Thyroid gland (tissue), 4 donors: Measurements from ENCODE around the gene KLRC3. TPM values are rescaled to one million over a fixed set of nuclear protein-coding genes. Genes with fewer than 3 reads are reported as not detected.
"Not testable (repeated sequence)": the region's sequence is repeated elsewhere in the genome, so short reads cannot be mapped to it uniquely, and the experiment has no call there.

Experiments used
- DNase-seq, 2 donors: peaks; one replicate each; pipeline ENCODE4 v3.0.0-alpha.2; 2019
- H3K27ac ChIP-seq, 3 donors: fragments of 200-600 bp; sonication (generic); 1 replicate in 2 of 3; 2 replicates in 1 of 3; pipeline ENCODE4 v1.5.1; 2016 to 2019; ENCODE audit warnings: mild to moderate bottlenecking in 1 of 3, moderate library complexity in 1 of 3
- H3K27me3 ChIP-seq: fragments of 200-600 bp; sonication (generic); one replicate; pipeline ENCODE4 v1.5.1; 2019
- H3K36me3 ChIP-seq, 2 donors: fragments of 200-600 bp; sonication (generic); one replicate each; pipeline ENCODE4 v1.5.1; 2016 to 2019
- H3K4me1 ChIP-seq, 2 donors: fragments of 200-600 bp; sonication (generic); one replicate each; pipeline ENCODE4 v1.5.1; 2017 to 2019
- H3K4me3 ChIP-seq, 3 donors: fragments of 200-600 bp; sonication (generic); replicated peaks in 1 of 3; 1 replicate in 2 of 3; 2 replicates in 1 of 3; pipeline ENCODE4 v1.5.1; 2016; ENCODE audit warnings: mild to moderate bottlenecking in 1 of 3
- H3K9me3 ChIP-seq: fragments of 200-600 bp; sonication (generic); one replicate; pipeline ENCODE4 v1.5.1; 2017
- CTCF ChIP-seq, 6 experiments: fragments of 200-600 bp in 3 of 6; fragments of 450-650 bp in 3 of 6; sonication (generic) in 3 of 6; IDR thresholded peaks; one replicate each; pipeline ENCODE4 v1.5.1; 2016 to 2019; ENCODE audit warnings: antibody characterized with exemption in 6 of 6, mild to moderate bottlenecking in 2 of 6, inconsistent platforms in 1 of 6, moderate library complexity in 1 of 6
- POLR2A ChIP-seq, 2 donors: fragments of 450-650 bp; IDR thresholded peaks; one replicate each; pipeline ENCODE4 v1.6.1; 2017; ENCODE audit warnings: antibody characterized with exemption in 2 of 2, mild to moderate bottlenecking in 2 of 2, moderate library complexity in 1 of 2
- WGBS, 2 donors: methylation state at CpG; one replicate each; pipeline ENCODE4 v1.1.5; 2017; 5-methylcytosine and 5-hydroxymethylcytosine counted together
- intact Hi-C: fragments of 100-400 bp; cut with DNase I; formaldehyde crosslinking; loops from one replicate; pipeline ENCODE4 v1.15.1; 2023
- total RNA-seq, 4 donors: library from RNA; depleted of rRNA; stranded (reverse); fragments of >200 nt; gene quantifications; one replicate each; pipeline ENCODE4 v1.2.3, GENCODE V29; 2016

KLRC3 gene
- total RNA-seq, 4 donors from 2014 or later, result not detected

- Histone ChIP-seq H3K4me1 (no peaks in the 10 kb centered on the region), H3K9me3 (no peaks in the 10 kb centered on the region), H3K4me3 (no peak overlapping the region), H3K36me3 (no peaks in the 10 kb centered on the region), H3K27ac (no peak overlapping the region), H3K27me3 (no peaks in the 10 kb centered on the region)
- intact Hi-C loops, result no loop called here
- no peak for DNase-seq
- no peak for TF ChIP-seq CTCF (IDR thresholded peaks at IDR 0.05)
- no peak for TF ChIP-seq POLR2A (IDR thresholded peaks at IDR 0.05)
Measured at GRCh38 chr12:10404798-10405197, 15.6 kb downstream of the KLRC3 start.

- Histone ChIP-seq H3K9me3 (no peaks in the 10 kb centered on the region), H3K4me1 (no peaks in the 10 kb centered on the region), H3K27ac (no peak overlapping the region), H3K36me3 (no peaks in the 10 kb centered on the region), H3K27me3 (no peaks in the 10 kb centered on the region), H3K4me3 (no peak overlapping the region)
- no peak for TF ChIP-seq POLR2A (IDR thresholded peaks at IDR 0.05)
- no peak for TF ChIP-seq CTCF (IDR thresholded peaks at IDR 0.05)
- intact Hi-C loops, result no loop called here
- DNase-seq, result no peak
Measured at GRCh38 chr12:10400829-10401228, 19.6 kb downstream of the KLRC3 start.

- no peak for DNase-seq
- WGBS, 2 donors, result 78 to 79% methylated on average over 2 of the region's 2 CpGs
- no peak overlapping the region for H3K27ac ChIP-seq
- intact Hi-C loops, result no loop called here
- TF ChIP-seq POLR2A (IDR thresholded peaks at IDR 0.05) (no peak), CTCF (IDR thresholded peaks at IDR 0.05) (no peak)
- H3K4me3 ChIP-seq, result no peak overlapping the region
- no peaks in the 10 kb centered on the region for H3K36me3 ChIP-seq
- no peaks in the 10 kb centered on the region for H3K9me3 ChIP-seq
- no peaks in the 10 kb centered on the region for H3K27me3 ChIP-seq
- H3K4me1 ChIP-seq, result no peaks in the 10 kb centered on the region
Measured at GRCh38 chr12:10398168-10398567, 22.2 kb downstream of the KLRC3 start.

- Histone ChIP-seq H3K27ac (no peak overlapping the region), H3K9me3 (no peaks in the 10 kb centered on the region), H3K4me1 (no peaks in the 10 kb centered on the region), H3K4me3 (no peak overlapping the region), H3K27me3 (no peaks in the 10 kb centered on the region), H3K36me3 (no peaks in the 10 kb centered on the region)
- intact Hi-C loops, result no loop called here
- DNase-seq, result no peak
- 48 to 57% methylated on average over 2 of the region's 2 CpGs for WGBS, 2 donors
- no peak for TF ChIP-seq POLR2A (IDR thresholded peaks at IDR 0.05)
- TF ChIP-seq CTCF (IDR thresholded peaks at IDR 0.05), result no peak
Measured at GRCh38 chr12:10397296-10397695, 23.1 kb downstream of the KLRC3 start.

- H3K36me3 ChIP-seq, DNase-seq, H3K9me3 ChIP-seq, H3K27me3 ChIP-seq, intact Hi-C loops, H3K4me1 ChIP-seq, H3K4me3 ChIP-seq, H3K27ac ChIP-seq: not testable (repeated sequence)
- 86% methylated on average over 15 of the region's 15 CpGs for WGBS, 2 donors
Measured at GRCh38 chr12:10396176-10396575, 24.2 kb downstream of the KLRC3 start.

- no peaks in the 10 kb centered on the region for H3K36me3 ChIP-seq
- no peak overlapping the region for H3K4me3 ChIP-seq
- intact Hi-C loops, result no loop called here
- WGBS, 2 donors, result 35 to 36% methylated on average over 6 of the region's 6 CpGs
- no peaks in the 10 kb centered on the region for H3K9me3 ChIP-seq
- no peak for DNase-seq
- no peaks in the 10 kb centered on the region for H3K4me1 ChIP-seq
- H3K27ac ChIP-seq, result no peak overlapping the region
- TF ChIP-seq CTCF (IDR thresholded peaks at IDR 0.05), result no peak
- TF ChIP-seq POLR2A (IDR thresholded peaks at IDR 0.05), result no peak
- H3K27me3 ChIP-seq, result no peaks in the 10 kb centered on the region
Measured at GRCh38 chr12:10395390-10395998, 24.9 kb downstream of the KLRC3 start.

GRCh38 chr12:10394531-10395152, 25.8 kb downstream of the KLRC3 start:
- DNase-seq, H3K27me3 ChIP-seq, H3K4me1 ChIP-seq, H3K9me3 ChIP-seq, H3K27ac ChIP-seq, H3K4me3 ChIP-seq, H3K36me3 ChIP-seq, intact Hi-C loops: not testable (repeated sequence)
- 79 to 82% methylated on average over 11 of the region's 11 CpGs for WGBS, 2 donors
